ENCODE data around the gene EMP1. TPM values are rescaled to one million over a fixed set of nuclear protein-coding genes. Genes with fewer than 3 reads are reported as not detected.

The EMP1 gene
- total RNA-seq, 1 experiment from 2014 or later = 0.63 TPM

DNA sequence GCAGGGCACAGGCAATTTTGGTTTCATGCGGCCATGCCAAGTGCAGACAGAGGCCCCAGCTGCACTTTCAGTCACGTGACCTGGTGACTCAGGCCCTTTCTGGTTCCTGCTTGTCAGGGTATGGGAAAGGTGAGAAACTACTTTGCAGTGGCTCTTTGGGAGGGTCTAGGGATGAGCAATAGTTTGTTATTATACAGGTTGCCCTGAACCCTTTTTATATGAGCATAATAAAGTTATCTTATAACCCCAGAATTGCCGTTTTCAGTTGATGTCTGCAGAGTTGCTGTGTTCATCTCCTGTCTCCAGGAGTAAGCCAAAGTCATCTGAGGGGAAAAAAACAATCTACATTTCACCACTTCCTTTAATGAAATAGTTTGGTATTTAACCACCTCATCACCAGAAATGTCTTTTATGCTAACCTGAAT lies 30.9 kb upstream of the EMP1 start:
- Histone ChIP-seq H2BK20ac (ENCODE audit: low read depth, low read length, poor library complexity, severe bottlenecking) (no peak overlapping the region), H3K27ac (ENCODE audit: insufficient read length, low read depth, low read length) (no peak overlapping the region), H3K79me2 (ENCODE audit: insufficient read depth, low read length) (no peaks in the 10 kb centered on the region), H3K79me1 (ENCODE audit: insufficient read depth, low read depth, low read length, poor library complexity, severe bottlenecking) (no peaks in the 10 kb centered on the region), H3K27me3 (ENCODE audit: insufficient read depth, low read length) (no peaks in the 10 kb centered on the region; the same call in none of the 2 replicates), H4K20me1 (ENCODE audit: control insufficient read depth, insufficient read depth, insufficient read length) (no peaks in the 10 kb centered on the region), H2AFZ (ENCODE audit: low read length) (no peak overlapping the region), H3K14ac (ENCODE audit: insufficient read depth, low read length) (no peak overlapping the region; the same call in 1 of the 2 replicates), H3K18ac (ENCODE audit: insufficient read length, low read depth, low read length) (no peak overlapping the region), H3K4ac (ENCODE audit: low read depth, low read length) (no peak overlapping the region), H2AK5ac (ENCODE audit: insufficient read length, low read length) (no peak overlapping the region), H3K9me3 (ENCODE audit: control insufficient read depth, low read depth, low read length) (no peaks in the 10 kb centered on the region), H3T11ph (ENCODE audit: low read length) (no peak overlapping the region), H3K4me2 (ENCODE audit: insufficient read depth, insufficient read length, low read length) (no peak overlapping the region), H3K23me2 (ENCODE audit: insufficient read length, low read depth, low read length, poor library complexity, severe bottlenecking) (no peaks in the 10 kb centered on the region), H4K8ac (replicated peaks; ENCODE audit: insufficient read length, low read depth, low read length) (no peak overlapping the region), H4K5ac (ENCODE audit: insufficient read length, low read depth, low read length) (no peak overlapping the region), H2BK5ac (ENCODE audit: insufficient read length, low read length) (no peak overlapping the region), H2BK120ac (ENCODE audit: low read depth, low read length, poor library complexity, severe bottlenecking) (no peak overlapping the region), H3K9ac (ENCODE audit: extremely low read depth, insufficient read length, low read length) (no peak overlapping the region), H4K91ac (ENCODE audit: insufficient read length, low read depth, low read length) (no peak overlapping the region), H2BK15ac (ENCODE audit: low read depth, low read length) (no peak overlapping the region), H3K56ac (ENCODE audit: insufficient read length, low read depth, low read length) (no peak overlapping the region), H3K23ac (ENCODE audit: insufficient read length, low read depth, low read length) (no peak overlapping the region), H2BK12ac (ENCODE audit: insufficient read length, low read depth, low read length) (no peak overlapping the region), H3K4me1 (ENCODE audit: insufficient read depth, low read length) (no peaks in the 10 kb centered on the region)
- no peak overlapping the region for H3K4me3 Mint-ChIP-seq
- H3K36me3 Mint-ChIP-seq (ENCODE audit: insufficient read depth in 1 of 3, low read depth in 3 of 3) = no peaks in the 10 kb centered on the region
- H3K27ac Mint-ChIP-seq = no peak overlapping the region
- TF ChIP-seq, protein P1, sequence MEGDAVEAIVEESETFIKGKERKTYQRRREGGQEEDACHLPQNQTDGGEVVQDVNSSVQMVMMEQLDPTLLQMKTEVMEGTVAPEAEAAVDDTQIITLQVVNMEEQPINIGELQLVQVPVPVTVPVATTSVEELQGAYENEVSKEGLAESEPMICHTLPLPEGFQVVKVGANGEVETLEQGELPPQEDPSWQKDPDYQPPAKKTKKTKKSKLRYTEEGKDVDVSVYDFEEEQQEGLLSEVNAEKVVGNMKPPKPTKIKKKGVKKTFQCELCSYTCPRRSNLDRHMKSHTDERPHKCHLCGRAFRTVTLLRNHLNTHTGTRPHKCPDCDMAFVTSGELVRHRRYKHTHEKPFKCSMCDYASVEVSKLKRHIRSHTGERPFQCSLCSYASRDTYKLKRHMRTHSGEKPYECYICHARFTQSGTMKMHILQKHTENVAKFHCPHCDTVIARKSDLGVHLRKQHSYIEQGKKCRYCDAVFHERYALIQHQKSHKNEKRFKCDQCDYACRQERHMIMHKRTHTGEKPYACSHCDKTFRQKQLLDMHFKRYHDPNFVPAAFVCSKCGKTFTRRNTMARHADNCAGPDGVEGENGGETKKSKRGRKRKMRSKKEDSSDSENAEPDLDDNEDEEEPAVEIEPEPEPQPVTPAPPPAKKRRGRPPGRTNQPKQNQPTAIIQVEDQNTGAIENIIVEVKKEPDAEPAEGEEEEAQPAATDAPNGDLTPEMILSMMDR (conservative IDR thresholded peaks at IDR 0.05) = no peak
- no peak for DNase-seq
- peaks cover 0 to 3% of the 10 kb centered on the region in 2 experiments; a peak in 1 of 5 replicates for H3K9me3 Mint-ChIP-seq
- whole genome bisulfite sequencing (ENCODE audit: extremely low coverage, insufficient read length, low lambda C conversion rate) = no CpG with 5 or more reads among the region's 3 CpGs
- H3K27me3 Mint-ChIP-seq (ENCODE audit: low read depth) = no peaks in the 10 kb centered on the region
- peaks cover 1 to 4% of the 10 kb centered on the region in 2 experiments; a peak in 2 of 4 replicates for H3K4me1 Mint-ChIP-seq

Measured in H9 (cell line).